Measurements from ENCODE around the gene DNER.

DNER gene

DNA sequence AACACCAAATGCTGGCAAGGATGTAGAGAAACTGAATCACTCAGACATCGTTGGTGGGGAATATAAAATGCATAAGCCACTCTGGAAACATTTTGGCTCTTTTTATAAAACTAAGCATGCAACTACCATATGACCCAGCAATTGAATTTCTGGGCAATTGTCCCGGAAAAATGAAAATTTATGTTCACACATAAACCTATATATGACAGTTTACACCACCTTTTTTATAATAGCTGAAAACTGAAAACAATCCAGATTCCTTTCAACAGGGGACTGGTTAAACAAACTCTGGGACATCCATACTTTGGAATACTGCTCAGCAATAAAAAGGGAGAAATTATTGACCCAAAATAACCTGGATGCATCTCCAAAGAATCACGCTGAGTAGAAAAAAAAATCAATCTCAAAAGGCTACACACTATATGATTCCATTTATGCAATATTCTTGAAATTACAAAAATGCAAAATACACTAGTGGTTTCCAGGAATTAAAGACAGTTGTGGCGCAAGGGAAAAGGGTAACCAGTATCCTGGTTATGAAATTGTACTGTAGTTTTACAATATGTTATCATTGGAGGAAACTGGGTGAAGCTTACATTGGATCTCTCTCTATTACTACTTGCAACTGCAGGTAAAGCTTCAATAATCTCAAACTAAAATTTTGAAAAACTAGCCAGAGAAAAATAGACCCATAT is 313.0 kb downstream of the DNER start:
- POLR2A ChIA-PET: no interaction called here
- DNase-seq (ENCODE audit: extremely low spot score): no peak
- TF ChIP-seq, protein P1, sequence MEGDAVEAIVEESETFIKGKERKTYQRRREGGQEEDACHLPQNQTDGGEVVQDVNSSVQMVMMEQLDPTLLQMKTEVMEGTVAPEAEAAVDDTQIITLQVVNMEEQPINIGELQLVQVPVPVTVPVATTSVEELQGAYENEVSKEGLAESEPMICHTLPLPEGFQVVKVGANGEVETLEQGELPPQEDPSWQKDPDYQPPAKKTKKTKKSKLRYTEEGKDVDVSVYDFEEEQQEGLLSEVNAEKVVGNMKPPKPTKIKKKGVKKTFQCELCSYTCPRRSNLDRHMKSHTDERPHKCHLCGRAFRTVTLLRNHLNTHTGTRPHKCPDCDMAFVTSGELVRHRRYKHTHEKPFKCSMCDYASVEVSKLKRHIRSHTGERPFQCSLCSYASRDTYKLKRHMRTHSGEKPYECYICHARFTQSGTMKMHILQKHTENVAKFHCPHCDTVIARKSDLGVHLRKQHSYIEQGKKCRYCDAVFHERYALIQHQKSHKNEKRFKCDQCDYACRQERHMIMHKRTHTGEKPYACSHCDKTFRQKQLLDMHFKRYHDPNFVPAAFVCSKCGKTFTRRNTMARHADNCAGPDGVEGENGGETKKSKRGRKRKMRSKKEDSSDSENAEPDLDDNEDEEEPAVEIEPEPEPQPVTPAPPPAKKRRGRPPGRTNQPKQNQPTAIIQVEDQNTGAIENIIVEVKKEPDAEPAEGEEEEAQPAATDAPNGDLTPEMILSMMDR (IDR thresholded peaks at IDR 0.05; ENCODE audit: control extremely low read depth, extremely low read depth, low read depth, missing control alignments): no peak
- CTCF ChIA-PET: no interaction called here

DNA sequence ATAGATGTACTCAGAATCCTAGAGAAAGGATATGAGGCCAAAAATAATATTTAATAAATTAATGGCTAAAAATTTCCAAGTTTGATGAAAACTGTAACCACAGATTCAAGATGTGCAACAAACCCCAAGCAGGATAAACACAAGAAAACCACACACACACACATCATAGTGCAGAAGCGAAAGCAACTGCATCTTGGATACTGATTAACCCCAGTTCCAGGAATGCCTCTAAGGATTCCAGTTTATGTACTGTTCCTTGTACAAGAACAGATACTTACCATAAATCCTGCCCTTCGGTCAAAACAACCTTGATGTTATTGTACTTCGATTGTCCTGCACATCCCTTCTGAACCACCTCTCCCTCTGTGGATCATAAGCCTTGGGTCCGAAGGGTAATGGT is 320.4 kb downstream of the DNER start:
- ChIA-PET POLR2A (no interaction called here), CTCF (no interaction called here)
- no peak for DNase-seq (ENCODE audit: extremely low spot score)
- TF ChIP-seq, protein P1 (IDR thresholded peaks at IDR 0.05; ENCODE audit: control extremely low read depth, extremely low read depth, low read depth, missing control alignments): no peak

DNA sequence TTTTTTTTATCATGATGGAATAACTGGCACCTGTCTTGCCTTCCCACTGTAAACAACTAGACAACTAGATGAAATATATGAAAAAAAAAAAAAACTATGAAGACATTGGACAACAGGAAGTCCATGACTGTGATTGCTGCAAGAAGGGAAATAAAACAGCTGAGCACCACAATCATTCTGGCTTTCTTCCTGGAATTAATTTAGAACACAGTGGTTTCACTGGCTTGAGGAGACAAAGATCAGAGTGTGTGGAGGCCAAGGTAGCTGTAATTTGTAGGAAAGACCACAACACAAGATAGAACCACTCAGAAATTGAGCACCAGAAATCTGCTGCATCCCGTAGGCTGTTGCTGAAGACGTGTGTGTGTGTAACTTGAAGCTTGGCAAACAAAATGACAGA is 322.2 kb downstream of the DNER start:
- ChIA-PET POLR2A (no interaction called here), CTCF (no interaction called here)
- no peak for DNase-seq (ENCODE audit: extremely low spot score)
- TF ChIP-seq, protein P1 (IDR thresholded peaks at IDR 0.05; ENCODE audit: control extremely low read depth, extremely low read depth, low read depth, missing control alignments): no peak

DNA sequence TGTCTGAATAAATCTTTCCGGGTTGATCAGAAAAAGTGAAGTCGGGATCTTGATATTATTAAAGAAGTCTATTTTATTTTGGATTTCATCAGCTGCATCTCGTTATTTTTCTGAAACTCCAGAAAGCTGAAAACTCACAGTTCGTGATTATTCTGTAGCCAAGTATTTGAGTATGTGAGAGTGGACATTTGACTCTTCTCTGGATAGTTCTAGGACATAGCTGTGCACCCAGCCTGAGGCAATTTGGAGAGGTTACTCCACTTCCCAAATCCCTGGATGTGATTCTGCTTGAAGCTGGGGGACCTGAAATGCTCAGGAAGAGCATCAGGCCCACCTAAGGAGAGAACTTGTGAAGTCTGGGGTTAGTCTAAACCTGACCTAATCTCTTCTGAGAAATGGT is 325.6 kb downstream of the DNER start:
- no peak for DNase-seq (ENCODE audit: extremely low spot score)
- POLR2A ChIA-PET: no interaction called here
- TF ChIP-seq, protein P1 (IDR thresholded peaks at IDR 0.05; ENCODE audit: control extremely low read depth, extremely low read depth, low read depth, missing control alignments): no peak
- CTCF ChIA-PET: interaction anchor here (1.2 to 2.4 kb wide), 2 partner anchors 14 to 24 kb away, joined by 3 to 6 read pairs; no protein-coding TSS in a partner anchor

DNA sequence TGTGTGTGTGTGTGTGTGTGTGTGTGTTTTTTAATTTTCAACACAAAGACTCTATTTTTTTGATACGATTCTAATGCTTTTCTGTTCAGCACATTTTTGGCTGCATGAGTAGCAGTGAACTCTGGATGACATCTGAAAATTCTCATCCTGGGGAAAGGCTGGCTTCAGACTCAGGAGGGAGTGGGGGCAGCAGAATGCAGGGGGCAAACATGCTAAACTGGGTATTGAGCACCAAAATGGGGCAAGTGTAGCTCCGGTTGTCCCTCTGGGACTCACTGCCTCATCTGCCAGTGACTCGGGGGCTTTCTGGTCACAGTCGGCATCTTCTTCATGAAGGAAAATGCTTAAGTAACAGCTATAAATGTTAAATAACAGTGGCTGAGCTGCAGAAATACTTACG is 326.5 kb downstream of the DNER start:
- no peak for DNase-seq (ENCODE audit: extremely low spot score)
- TF ChIP-seq, protein P1 (IDR thresholded peaks at IDR 0.05; ENCODE audit: control extremely low read depth, extremely low read depth, low read depth, missing control alignments): no peak
- ChIA-PET POLR2A (no interaction called here), CTCF (interaction anchor here (1.2 to 2.4 kb wide), 2 partner anchors 13 to 23 kb away, joined by 3 to 6 read pairs; no protein-coding TSS in a partner anchor)

DNA sequence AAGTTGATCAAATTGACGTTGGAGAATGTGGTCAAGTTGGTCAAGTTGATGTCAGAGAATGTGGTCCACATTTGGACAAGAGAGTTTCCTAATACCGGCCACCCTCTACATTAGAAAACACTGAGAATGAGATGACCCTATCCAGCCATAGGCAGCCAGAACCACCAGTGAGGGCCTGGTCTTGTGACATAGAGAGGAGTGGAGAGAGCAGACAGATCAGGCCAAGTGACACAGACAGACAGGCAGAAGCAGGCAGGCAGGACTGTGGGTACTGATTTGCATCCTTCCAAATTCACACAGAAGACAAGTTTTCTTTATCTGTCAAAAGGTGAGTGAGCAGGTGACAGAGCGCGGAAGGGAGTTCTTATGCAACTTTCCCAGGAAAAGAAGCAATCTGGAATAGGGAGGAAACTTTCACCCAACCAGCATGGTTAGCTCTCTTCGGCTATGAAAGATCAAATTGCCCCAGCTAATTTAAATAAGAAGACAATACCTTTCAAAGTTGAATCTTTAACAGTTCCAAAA is 334.2 kb downstream of the DNER start:
- TF ChIP-seq, protein P1 (IDR thresholded peaks at IDR 0.05; ENCODE audit: control extremely low read depth, extremely low read depth, low read depth, missing control alignments): no peak
- DNase-seq (ENCODE audit: extremely low spot score): no peak
- ChIA-PET POLR2A (no interaction called here), CTCF (no interaction called here)
